RWPE1 (cell line): ENCODE results near the gene EEF1AKMT4.

Experiments used
- CTCF ChIA-PET: fragments of 350-600 bp; sonication (Branson Sonifier 250); formaldehyde crosslinking; extraction: SDS; loops from one replicate; lab custom pipeline; 2021; lab: Yijun Ruan, JAX
- POLR2A ChIA-PET: fragments of 400-600 bp; formaldehyde crosslinking; extraction: SDS; loops from one replicate; lab custom pipeline; 2020; ENCODE audit warnings: antibody characterized with exemption; ENCODE audit not compliant: low non-redundant PET; lab: Yijun Ruan, JAX
- DNase-seq: peaks from one replicate; pipeline ENCODE4 v3.0.0; 2012; ENCODE audit warnings: low spot score
- H3K27ac ChIP-seq: fragments of 450-650 bp; 2 replicates; pipeline ENCODE4 v1.5.1; 2017
- CTCF ChIP-seq: fragments of 450-650 bp; conservative IDR thresholded peaks from 2 replicates; pipeline ENCODE4 v1.5.1; 2017; ENCODE audit warnings: low read depth, mild to moderate bottlenecking

Gene EEF1AKMT4

GRCh38 chr3:184255291-184256039 is 6.0 kb downstream of the EEF1AKMT4 start:
- POLR2A ChIA-PET: no interaction called here
- no peak for TF ChIP-seq CTCF
- DNase-seq: no peak
- CTCF ChIA-PET: interaction anchor here (0.5 to 1.8 kb wide), 4 partner anchors 11 to 237 kb away, joined by 3 to 8 read pairs (median 4); no protein-coding TSS in a partner anchor
- no peak overlapping the region for H3K27ac ChIP-seq

- no peak overlapping the region for H3K27ac ChIP-seq
- POLR2A ChIA-PET: interaction anchor here (0.7 kb wide), 1 partner anchor 77 kb away, joined by 4 read pairs; no protein-coding TSS in a partner anchor
- CTCF ChIA-PET: interaction anchor here (1.8 kb wide), 1 partner anchor 112 kb away, joined by 8 read pairs; no protein-coding TSS in a partner anchor
- no peak for TF ChIP-seq CTCF
- no peak for DNase-seq
These were observed 7.8 kb downstream of the EEF1AKMT4 start for GRCh38 chr3:184257083-184257915.

GRCh38 chr3:184258926-184259325 is 9.5 kb downstream of the EEF1AKMT4 start:
- CTCF ChIA-PET: interaction anchor here (1.0 kb wide), 1 partner anchor 9 kb away, joined by 4 read pairs; no protein-coding TSS in a partner anchor
- no peak overlapping the region for H3K27ac ChIP-seq
- no peak for TF ChIP-seq CTCF
- DNase-seq: no peak
- POLR2A ChIA-PET: interaction anchor here (0.5 kb wide), 1 partner anchor 16 kb away, joined by 3 read pairs; no protein-coding TSS in a partner anchor

- TF ChIP-seq CTCF: no peak
These were observed 10.0 kb downstream of the EEF1AKMT4 start for GRCh38 chr3:184259396-184259877.

GRCh38 chr3:184259878-184260723 is 10.6 kb downstream of the EEF1AKMT4 start:
- CTCF ChIA-PET: interaction anchor here (0.6 to 2.0 kb wide), 4 partner anchors 10 to 245 kb away, joined by 3 to 11 read pairs (median 4); partner anchors contain the start of gene EEF1AKMT4
- peak overlapping the region; percentile 48 for H3K27ac ChIP-seq
- TF ChIP-seq CTCF: no peak
- POLR2A ChIA-PET: interaction anchor here (0.6 to 0.7 kb wide), 2 partner anchors 22 to 27 kb away, joined by 3 to 4 read pairs; no protein-coding TSS in a partner anchor
- peak; percentile 57 for DNase-seq

More at GRCh38 chr3:184259396-184259877, 10.0 kb downstream of the EEF1AKMT4 start:
- CTCF ChIA-PET: interaction anchor here (2.0 kb wide), 1 partner anchor 10 kb away, joined by 11 read pairs; the partner anchor contains the start of gene EEF1AKMT4
- no peak for DNase-seq
- no peak overlapping the region for H3K27ac ChIP-seq
- POLR2A ChIA-PET: interaction anchor here (0.5 to 0.6 kb wide), 2 partner anchors 17 to 28 kb away, joined by 3 to 4 read pairs; no protein-coding TSS in a partner anchor
